ENCODE results near the gene PPIF.

Gene PPIF

DNA sequence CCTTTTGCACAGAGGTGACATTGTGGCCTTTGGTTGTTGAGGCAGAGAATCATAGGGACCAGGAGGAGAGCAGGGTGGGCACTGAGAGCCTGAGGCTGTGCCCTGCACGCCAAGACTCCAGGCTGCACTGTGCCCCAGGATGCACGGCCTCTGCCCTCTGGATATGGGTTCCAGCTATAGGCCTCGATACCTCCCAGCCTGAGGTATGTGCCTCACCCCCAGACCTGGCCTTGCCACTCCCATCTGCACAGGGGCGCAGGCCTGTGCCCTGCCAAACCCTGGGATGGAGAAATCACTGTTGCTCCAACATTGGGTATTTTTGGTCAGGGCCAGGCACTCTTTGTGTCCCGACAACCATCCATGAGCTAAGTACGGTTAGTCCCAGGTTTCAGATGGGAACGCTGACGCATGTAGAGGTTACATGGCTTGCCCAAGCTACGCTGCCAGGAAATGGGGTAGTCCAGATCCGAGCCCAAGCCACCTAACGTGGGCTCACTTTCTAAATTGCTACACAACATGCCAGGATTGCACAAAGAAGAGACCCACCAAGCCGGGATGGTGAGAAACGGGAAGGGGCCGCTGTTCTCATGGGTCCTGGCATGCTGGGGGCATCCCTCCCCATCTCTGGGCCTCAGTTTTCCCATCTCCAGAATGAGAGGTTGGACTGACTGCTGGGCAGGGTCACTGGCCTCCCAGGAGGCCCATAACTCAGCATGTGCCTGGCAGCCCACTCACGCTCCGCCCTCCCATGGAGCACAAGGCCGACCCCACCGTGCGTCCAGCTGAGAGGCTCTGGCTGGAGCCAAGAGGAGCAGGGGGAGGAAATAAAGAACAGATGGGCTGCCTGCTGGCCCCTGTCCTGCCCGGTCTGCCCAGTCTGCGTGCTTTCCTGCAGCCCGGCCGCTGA, 54.0 kb downstream of the PPIF start:
- no peak for DNase-seq (ENCODE audit: low read depth in 2 of 2)

DNA sequence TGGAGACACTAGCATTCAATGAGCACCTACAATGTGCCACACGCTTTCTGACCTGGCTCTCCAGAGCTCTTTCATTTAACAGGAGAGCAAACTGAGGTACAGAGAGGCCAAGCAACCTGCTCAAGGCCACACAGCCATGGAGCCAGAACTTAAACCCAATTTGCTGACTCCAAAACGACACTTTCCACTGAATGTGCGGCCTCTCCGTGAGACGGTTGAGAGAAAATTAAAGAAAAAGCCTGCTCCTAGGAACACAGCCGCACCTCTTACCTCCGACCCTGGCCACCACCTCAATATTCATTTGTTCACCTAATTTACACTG, 55.3 kb downstream of the PPIF start:
- no peak for DNase-seq (ENCODE audit: low read depth in 2 of 2)

DNA sequence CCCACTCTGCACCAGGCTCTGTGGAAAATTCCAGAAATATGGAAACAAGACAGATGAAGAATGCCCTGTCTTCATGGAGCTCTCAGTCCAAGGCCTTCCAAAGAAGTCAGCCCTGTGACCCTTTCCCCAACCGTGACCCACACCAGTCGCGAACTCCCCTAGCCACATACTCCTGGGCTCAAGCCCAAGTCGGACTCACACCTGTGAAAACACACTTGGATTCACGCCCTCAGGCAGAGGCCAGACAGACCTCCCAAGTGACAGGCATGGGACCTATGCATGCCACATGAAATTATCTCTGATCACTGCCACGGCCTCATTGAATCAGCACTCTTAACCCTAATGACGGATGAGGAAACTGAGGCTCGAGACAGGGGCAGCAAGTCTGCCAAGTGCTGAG, 55.7 kb downstream of the PPIF start:
- no peak for DNase-seq (ENCODE audit: low read depth in 2 of 2)

DNA sequence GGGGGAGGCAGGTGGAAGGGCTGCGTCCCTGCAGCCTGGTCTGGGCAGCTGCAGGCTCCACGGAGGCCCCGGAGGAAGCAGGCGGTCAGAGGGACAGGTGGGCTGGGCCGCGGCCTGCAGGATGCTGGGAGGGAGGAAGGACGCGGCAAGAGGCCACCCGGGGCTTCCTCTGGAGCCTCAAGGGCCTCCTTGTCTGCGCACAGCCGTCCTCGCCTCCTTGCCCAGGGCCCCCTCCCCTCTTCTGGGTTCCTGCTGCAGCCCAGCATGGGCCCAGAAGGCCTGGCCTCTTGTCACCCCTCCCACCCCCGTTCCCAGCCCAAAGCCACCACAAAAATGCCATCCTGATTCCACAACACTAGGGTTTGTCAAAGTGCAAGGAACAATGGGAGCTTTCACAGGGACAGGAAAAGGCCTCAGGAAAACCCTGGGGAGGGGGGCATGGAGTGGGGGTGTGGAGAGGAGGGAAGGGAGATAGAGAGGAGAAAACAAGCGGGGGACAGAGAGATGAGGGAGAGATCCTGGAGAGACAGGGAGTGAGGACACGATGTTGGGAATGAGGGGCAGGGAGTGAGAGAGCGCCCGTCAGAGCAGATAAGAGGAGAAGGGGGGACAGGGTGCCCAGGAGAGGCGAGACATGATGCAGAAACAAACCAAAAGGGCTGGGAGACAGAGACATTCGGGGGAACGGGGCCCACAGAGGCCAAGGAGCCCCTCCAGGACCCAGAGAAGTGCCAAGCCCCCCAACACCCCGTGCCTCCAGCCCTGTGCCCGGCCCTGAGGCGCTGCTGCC, 56.4 kb downstream of the PPIF start:
- DNase-seq (ENCODE audit: low read depth in 2 of 2) = no peak

DNA sequence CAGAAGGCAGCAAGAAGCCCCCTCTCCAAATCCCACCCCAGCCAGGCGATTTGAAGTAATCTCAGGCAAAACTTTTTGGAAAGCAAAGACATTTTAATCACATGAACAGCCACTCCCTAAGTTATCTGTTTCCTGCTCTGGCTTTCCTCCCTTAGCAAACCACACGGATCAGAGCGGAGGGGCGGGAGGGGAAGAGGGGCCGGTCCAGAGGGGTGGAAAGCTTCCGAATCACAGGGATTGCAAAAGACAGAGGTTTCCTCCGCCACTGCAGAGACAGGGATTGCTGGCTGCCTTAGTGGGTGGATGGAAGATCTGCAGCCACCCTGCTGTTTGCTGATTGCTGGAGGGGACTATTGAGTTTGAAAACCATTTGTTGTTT, 57.0 kb downstream of the PPIF start:
- DNase-seq (ENCODE audit: low read depth in 2 of 2) = peak; percentile 81

DNA sequence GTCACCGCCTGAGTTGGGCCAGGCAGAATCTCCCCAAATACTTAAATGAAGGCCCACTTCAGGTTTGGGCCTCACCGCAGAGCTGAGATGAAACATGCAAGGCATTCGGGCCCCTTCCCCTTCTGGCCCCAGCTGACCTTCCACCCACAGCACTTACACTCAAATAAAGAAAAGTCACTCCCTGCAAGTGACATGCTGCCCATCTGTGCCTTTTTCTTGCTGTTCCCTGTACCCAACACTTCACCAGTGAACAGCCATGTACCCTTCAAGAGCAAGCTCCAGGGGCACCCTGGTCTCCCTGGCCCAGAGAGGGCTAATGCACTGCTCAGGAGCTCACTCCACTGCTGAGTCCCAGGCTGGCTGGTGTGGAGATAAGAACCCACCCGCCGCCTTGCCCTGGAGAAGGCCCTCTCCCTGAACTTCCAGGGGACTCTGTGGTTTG, 57.4 kb downstream of the PPIF start:
- no peak for DNase-seq (ENCODE audit: low read depth in 2 of 2)

All from fibroblast of skin of left quadriceps (primary cell).